Endothelial cell of umbilical vein (primary cell): Measurements from ENCODE around the gene PDE11A. TPM values are rescaled to one million over a fixed set of nuclear protein-coding genes. Genes with fewer than 3 reads are reported as not detected.

Source experiments
- BruUV-seq: library from RNA; stranded (reverse); fragments of 400-500 nt; replicated peaks from 2 replicates; lab custom pipeline; 2021; lab: Mats Ljungman, UMichigan
- CTCF ChIA-PET: fragments of 300-600, 350-600 bp; sonication (Branson Sonifier 250); formaldehyde crosslinking; loops from one replicate; lab custom pipeline; 2021; ENCODE audit warnings: antibody characterized with exemption, inconsistent platforms; lab: Charles Lee
- POLR2A ChIA-PET: fragments of 300-600, 350-600 bp; sonication (Branson Sonifier 250); formaldehyde crosslinking; loops from one replicate; lab custom pipeline; 2021; ENCODE audit warnings: antibody characterized with exemption, inconsistent platforms; lab: Charles Lee
- DNase-seq: peaks from one replicate; pipeline ENCODE4 v3.0.0-alpha.2; 2011; ENCODE audit warnings: low read depth, low spot score
- FAIRE-seq: peaks from 2 replicates; lab custom pipeline; 2011; peaks lifted over from hg19 to GRCh38; lab: Jason Lieb, UNC
- H2AFZ ChIP-seq: 2 replicates; pipeline ENCODE4 v1.6.0; 2012; ENCODE audit warnings: low read depth, low read length, control low read depth, inconsistent platforms
- H3K27ac ChIP-seq: 2 replicates; pipeline ENCODE4 v1.5.1; 2011; ENCODE audit warnings: low read depth, mild to moderate bottlenecking, control low read depth, low read length, moderate library complexity; ENCODE audit not compliant: insufficient read depth
- H3K27me3 ChIP-seq, 2 experiments: 2 replicates each; pipeline versions ENCODE4 v1.6.0 to v1.6.1; 2011; ENCODE audit warnings: low read length in 2 of 2, mixed read lengths in 1 of 2; ENCODE audit not compliant: control insufficient read depth in 2 of 2, insufficient read depth in 2 of 2
- H3K36me3 ChIP-seq, 2 experiments: 2 replicates in 1 of 2; 3 replicates in 1 of 2; pipeline ENCODE4 v1.5.1; 2011; ENCODE audit warnings: low read length in 2 of 2, mild to moderate bottlenecking in 1 of 2, moderate library complexity in 1 of 2; ENCODE audit not compliant: control insufficient read depth in 2 of 2, insufficient read depth in 2 of 2; ENCODE audit errors: extremely low read depth in 1 of 2
- H3K4me1 ChIP-seq: 3 replicates; pipeline ENCODE4 v1.5.1; 2011; ENCODE audit warnings: mild to moderate bottlenecking, low read length; ENCODE audit not compliant: control insufficient read depth, insufficient read depth; ENCODE audit errors: extremely low read depth
- H3K4me2 ChIP-seq: 2 replicates; pipeline ENCODE4 v1.6.1; 2011; ENCODE audit warnings: low read length, control low read depth, mixed read lengths; ENCODE audit not compliant: insufficient read depth
- H3K4me3 ChIP-seq, 3 experiments: fragments of 200-600 bp in 1 of 3; sonication (generic), shearing (Covaris generic) in 1 of 3; replicated peaks in 1 of 3; 2 replicates each; pipeline ENCODE4 v1.5.1; 2011 to 2016; ENCODE audit warnings: control low read depth in 3 of 3, low read length in 3 of 3, mild to moderate bottlenecking in 2 of 3, inconsistent platforms in 1 of 3, low read depth in 1 of 3, moderate library complexity in 1 of 3; ENCODE audit not compliant: insufficient read depth in 1 of 3
- H3K79me2 ChIP-seq: 2 replicates; pipeline ENCODE4 v1.6.0; 2012; ENCODE audit warnings: low read length, inconsistent platforms; ENCODE audit not compliant: control insufficient read depth, insufficient read depth
- H3K9ac ChIP-seq: replicated peaks from 2 replicates; pipeline ENCODE3; 2011; ENCODE audit warnings: low read length, control low read depth; ENCODE audit not compliant: insufficient read depth; ENCODE audit errors: extremely low read depth
- H3K9me1 ChIP-seq: replicated peaks from 3 replicates; pipeline ENCODE4 v1.6.0; 2011; ENCODE audit warnings: mild to moderate bottlenecking, low read length; ENCODE audit not compliant: control insufficient read depth, insufficient read depth; ENCODE audit errors: extremely low read depth
- H3K9me3 ChIP-seq: replicated peaks from 2 replicates; pipeline ENCODE4 v1.5.1; 2012; ENCODE audit warnings: low read length, inconsistent platforms; ENCODE audit not compliant: control insufficient read depth, insufficient read depth
- H4K20me1 ChIP-seq: replicated peaks from 2 replicates; pipeline ENCODE3; 2011; ENCODE audit warnings: mild to moderate bottlenecking, low read length; ENCODE audit not compliant: control insufficient read depth, insufficient read depth; ENCODE audit errors: extremely low read depth
- CTCF ChIP-seq, 2 donors: IDR thresholded peaks; 1 replicate in 1 of 2; 2 replicates in 1 of 2; pipeline ENCODE4 v1.5.1; 2011; ENCODE audit warnings: low read length in 2 of 2, mild to moderate bottlenecking in 2 of 2, moderate library complexity in 2 of 2, control low read depth in 1 of 2, inconsistent platforms in 1 of 2, low read depth in 1 of 2; ENCODE audit not compliant: insufficient read depth in 1 of 2; ENCODE audit errors: extremely low read depth in 1 of 2
- EZH2 ChIP-seq: IDR thresholded peaks from 2 replicates; pipeline ENCODE4 v1.6.1; 2012; ENCODE audit warnings: borderline replicate concordance, low read depth, mild to moderate bottlenecking, moderate library complexity, low read length, inconsistent platforms; ENCODE audit not compliant: severe bottlenecking
- GATA2 ChIP-seq: IDR thresholded peaks from 2 replicates; pipeline ENCODE4 v1.7.0; 2011; ENCODE audit warnings: low read depth, mild to moderate bottlenecking, moderate library complexity, mixed read lengths, low read length; ENCODE audit not compliant: insufficient read length, insufficient read depth
- JUN ChIP-seq: IDR thresholded peaks from 2 replicates; pipeline ENCODE4 v1.6.1; 2011; ENCODE audit warnings: borderline replicate concordance, low read depth; ENCODE audit not compliant: insufficient read length, insufficient read depth
- MAX ChIP-seq: IDR thresholded peaks from 2 replicates; pipeline ENCODE4 v1.6.1; 2011; ENCODE audit not compliant: insufficient read depth, insufficient read length
- POLR2A ChIP-seq: IDR thresholded peaks from 2 replicates; pipeline ENCODE4 v1.6.1; 2012; ENCODE audit warnings: low read depth, mild to moderate bottlenecking, control low read depth, low read length
- POLR2AphosphoS5 ChIP-seq: IDR thresholded peaks from 2 replicates; pipeline ENCODE4 v1.6.1; 2012; ENCODE audit warnings: low read depth, mild to moderate bottlenecking, control low read depth, low read length, moderate library complexity; ENCODE audit not compliant: insufficient read depth
- dilution Hi-C: fragments of 300-500 bp; cut with MboI; formaldehyde crosslinking; loops from one replicate; pipeline ENCODE4 v1.15.0; 2019; ENCODE audit warnings: low sequenced_read_pairs; ENCODE audit not compliant: extremely low pct_ligation_motif_present
- intact Hi-C: fragments of 100-400 bp; cut with micrococcal nuclease; formaldehyde crosslinking; loops from one replicate; pipeline ENCODE4 v1.10.0; 2022
- polyA plus RNA-seq, 4 experiments: library from polyadenylated mRNA; depleted of rRNA in 3 of 4; stranded (reverse) in 3 of 4; unstranded in 1 of 4; fragments of >200 nt; gene quantifications; 2 replicates each; pipeline versions ENCODE4 v1.2.1 to v1.2.3, GENCODE V29; 2011 to 2012; ENCODE audit warnings: missing spikeins in 1 of 4
- total RNA-seq: library from RNA; stranded (reverse); gene quantifications from 2 replicates; pipeline ENCODE4 v1.2.3, GENCODE V29; 2021

PDE11A gene
- total and polyA plus RNA-seq, 2 donors (not counting 3 experiments of a cell fraction or from before 2014, with no cell fraction given), result 0.07 to 0.51 TPM

DNA sequence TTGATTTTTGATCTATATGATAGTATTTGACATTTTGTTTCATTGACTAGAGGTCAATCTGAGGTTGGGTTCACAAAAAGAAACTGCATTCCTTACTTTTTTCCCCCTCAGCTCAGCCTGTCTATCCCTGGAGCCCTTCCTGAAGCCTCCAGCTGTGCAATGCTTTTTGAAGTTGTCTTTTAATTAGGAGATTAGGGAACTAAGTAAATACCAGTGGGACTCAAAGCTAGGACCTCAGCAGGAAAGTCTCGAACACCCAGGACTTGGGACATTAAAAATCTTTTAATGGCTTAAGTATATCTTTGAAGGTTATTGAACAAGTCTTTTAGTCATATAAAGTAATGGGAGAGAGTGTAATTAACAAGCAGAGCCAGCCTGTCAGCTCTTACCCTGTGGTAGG lies 220.2 kb downstream of the PDE11A start:
- Histone ChIP-seq H3K27me3 (no peaks in the 10 kb centered on the region), H3K27ac (no peak overlapping the region), H3K4me3 (no peak overlapping the region), H2AFZ (no peak overlapping the region), H3K4me2 (no peak overlapping the region), H3K9ac (no peak overlapping the region), H3K9me1 (no peaks in the 10 kb centered on the region), H3K9me3 (no peaks in the 10 kb centered on the region), H3K36me3 (no peaks in the 10 kb centered on the region), H4K20me1 (no peaks in the 10 kb centered on the region), H3K79me2 (no peaks in the 10 kb centered on the region), H3K4me1 (no peaks in the 10 kb centered on the region)
- ChIA-PET CTCF (no interaction called here), POLR2A (no interaction called here)
- DNase-seq (no peak), FAIRE-seq (no peak)
- TF ChIP-seq CTCF (IDR thresholded peaks at IDR 0.05; ENCODE audit: extremely low read depth in 1 of 2, insufficient read depth in 1 of 2, low read depth in 1 of 2, low read length in 2 of 2) (no peak), JUN (no peak), POLR2A (no peak), MAX (no peak), POLR2AphosphoS5 (no peak)
- intact Hi-C loops (no loop called here), dilution Hi-C loops (no loop called here)
- no TSS peak for BruUV-seq

- FAIRE-seq (no peak), DNase-seq (no peak)
- H3K4me1 ChIP-seq, result no peaks in the 10 kb centered on the region
- H3K9ac ChIP-seq, result no peak overlapping the region
- no peak overlapping the region for H3K4me2 ChIP-seq
- BruUV-seq, result no TSS peak
- no peaks in the 10 kb centered on the region for H3K27me3 ChIP-seq
- intact Hi-C loops, result no loop called here
- ChIA-PET CTCF (no interaction called here), POLR2A (no interaction called here)
- H3K9me3 ChIP-seq, result no peaks in the 10 kb centered on the region
- H2AFZ ChIP-seq, result no peak overlapping the region
- TF ChIP-seq JUN (no peak), EZH2 (no peak), POLR2A (no peak), GATA2 (no peak), MAX (no peak)
- no peak overlapping the region for H3K27ac ChIP-seq
- H3K36me3 ChIP-seq, result no peaks in the 10 kb centered on the region
- dilution Hi-C loops, result no loop called here
- H4K20me1 ChIP-seq, result no peaks in the 10 kb centered on the region
- no peaks in the 10 kb centered on the region for H3K9me1 ChIP-seq
- H3K79me2 ChIP-seq, result no peaks in the 10 kb centered on the region
- H3K4me3 ChIP-seq, result no peak overlapping the region
Measured at GRCh38 chr2:177843188-177843587, 229.4 kb downstream of the PDE11A start.
